Central memory CD8-positive, alpha-beta T cell (primary cell): ENCODE measurements around the gene CDH23.

ENCODE experiments used
- ATAC-seq: fragments of 150-1000 bp; cut with Tn5 transposase; replicated peaks from 2 replicates; pipeline ENCODE4 v1.10.0; 2022; ENCODE audit warnings: mild to moderate bottlenecking, moderate FRiP score, moderate number of reproducible peaks; ENCODE audit not compliant: poor library complexity, severe bottlenecking; ENCODE audit errors: extremely low read depth
- DNase-seq, 2 donors: peaks; one replicate each; pipeline ENCODE4 v3.0.0; 2021; ENCODE audit warnings: low spot score in 2 of 2
- H3K27ac Mint-ChIP-seq: one replicate; pipeline ENCODE4 v1.8.0; 2022; ENCODE audit warnings: low read depth, mild to moderate bottlenecking, moderate library complexity, mixed read lengths
- H3K27me3 Mint-ChIP-seq: one replicate; pipeline ENCODE4 v1.8.0; 2022; ENCODE audit warnings: mixed read lengths
- H3K36me3 Mint-ChIP-seq: one replicate; pipeline ENCODE4 v1.8.0; 2022; ENCODE audit warnings: mild to moderate bottlenecking, moderate library complexity, mixed read lengths; ENCODE audit not compliant: insufficient read depth
- H3K4me1 Mint-ChIP-seq: one replicate; pipeline ENCODE4 v1.8.0; 2022; ENCODE audit warnings: mixed read lengths
- H3K4me3 Mint-ChIP-seq: one replicate; pipeline ENCODE4 v1.8.0; 2022; ENCODE audit warnings: mild to moderate bottlenecking, moderate library complexity, mixed read lengths
- H3K9me3 Mint-ChIP-seq: one replicate; pipeline ENCODE4 v1.8.0; 2022; ENCODE audit warnings: mixed read lengths

CDH23 gene

DNA sequence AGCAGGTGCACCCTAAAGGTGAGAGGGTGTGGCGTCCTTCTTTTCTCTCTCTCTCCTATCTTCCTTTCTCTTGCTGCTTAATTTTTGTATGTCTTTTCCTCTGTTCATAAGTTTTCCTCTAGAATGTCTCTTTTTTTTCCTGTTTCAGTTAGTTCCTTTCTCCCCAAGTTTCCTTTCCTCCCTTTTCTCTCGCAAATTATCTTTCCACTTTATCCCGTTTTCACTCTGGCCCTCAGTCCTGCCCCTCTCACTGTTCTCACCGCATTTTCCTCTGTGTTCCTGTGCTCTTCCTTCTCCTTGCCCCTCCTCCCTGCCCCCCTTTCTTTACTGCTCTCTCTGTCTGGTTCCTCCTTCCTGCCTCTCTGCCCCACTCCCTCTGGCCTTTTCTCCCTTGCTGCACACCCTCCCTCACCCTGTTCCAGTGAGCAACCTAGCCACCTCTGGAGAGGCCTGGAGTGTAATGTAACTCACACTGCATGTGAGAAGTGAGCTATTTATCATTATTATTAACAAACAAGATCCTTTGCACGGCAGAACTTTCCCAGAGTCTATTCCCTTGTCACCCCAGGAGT is 164.4 kb downstream of the CDH23 start:
- H3K4me1 Mint-ChIP-seq: no peaks in the 10 kb centered on the region
- peaks cover 74% of the 10 kb centered on the region for H3K27me3 Mint-ChIP-seq
- no peaks in the 10 kb centered on the region for H3K9me3 Mint-ChIP-seq
- H3K4me3 Mint-ChIP-seq: no peak overlapping the region
- no peak overlapping the region for H3K27ac Mint-ChIP-seq
- DNase-seq: no peak
- H3K36me3 Mint-ChIP-seq: no peaks in the 10 kb centered on the region
- no peak for ATAC-seq

DNA sequence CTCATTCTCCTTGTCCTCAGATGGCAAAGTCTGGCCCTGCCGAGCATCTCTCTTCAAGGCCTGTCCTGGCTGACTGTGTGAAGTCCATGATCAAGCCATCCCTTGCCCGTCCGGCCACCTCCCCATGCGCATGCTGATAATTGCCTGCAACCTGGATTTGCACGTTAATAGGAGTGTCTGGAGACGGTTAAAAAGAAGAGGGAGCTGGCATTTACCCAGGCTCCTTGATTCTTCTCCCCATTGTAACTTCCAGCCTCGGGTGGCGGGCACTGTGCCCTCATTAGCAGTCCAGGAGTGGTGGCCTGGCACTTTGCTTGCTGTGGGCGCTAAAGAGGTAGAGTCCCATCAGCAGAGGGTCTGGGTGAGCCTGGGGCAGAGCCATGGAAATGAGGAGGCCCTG is 165.5 kb downstream of the CDH23 start:
- Mint-ChIP-seq H3K4me3 (no peak overlapping the region), H3K27ac (no peak overlapping the region), H3K9me3 (no peaks in the 10 kb centered on the region), H3K27me3 (peaks cover 80% of the 10 kb centered on the region), H3K36me3 (no peaks in the 10 kb centered on the region), H3K4me1 (no peaks in the 10 kb centered on the region)
- ATAC-seq (no peak), DNase-seq (no peak)

DNA sequence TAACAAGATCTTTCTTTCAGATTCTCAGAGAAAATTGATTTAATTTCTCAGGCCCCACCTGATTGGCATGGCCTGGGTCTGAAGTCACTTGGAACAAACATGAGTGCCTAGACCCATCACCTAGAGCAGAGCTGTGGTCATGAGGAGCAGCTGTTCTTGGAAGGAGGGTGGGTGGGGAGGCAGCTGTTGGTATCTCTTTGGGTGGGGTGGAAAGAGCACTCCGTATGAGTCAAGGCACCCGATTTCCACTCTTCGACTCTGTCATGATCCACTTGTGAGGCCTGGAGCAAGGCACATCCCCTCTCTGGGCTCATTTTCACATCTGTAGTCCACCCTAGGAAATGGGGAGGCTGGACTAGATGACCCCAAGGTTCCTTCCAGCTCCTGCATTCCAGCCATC is 166.2 kb downstream of the CDH23 start:
- H3K9me3 Mint-ChIP-seq: no peaks in the 10 kb centered on the region
- DNase-seq: no peak
- H3K27ac Mint-ChIP-seq: no peak overlapping the region
- no peak overlapping the region for H3K4me3 Mint-ChIP-seq
- peaks cover 80% of the 10 kb centered on the region for H3K27me3 Mint-ChIP-seq
- ATAC-seq: no peak
- H3K36me3 Mint-ChIP-seq: no peaks in the 10 kb centered on the region
- no peaks in the 10 kb centered on the region for H3K4me1 Mint-ChIP-seq

DNA sequence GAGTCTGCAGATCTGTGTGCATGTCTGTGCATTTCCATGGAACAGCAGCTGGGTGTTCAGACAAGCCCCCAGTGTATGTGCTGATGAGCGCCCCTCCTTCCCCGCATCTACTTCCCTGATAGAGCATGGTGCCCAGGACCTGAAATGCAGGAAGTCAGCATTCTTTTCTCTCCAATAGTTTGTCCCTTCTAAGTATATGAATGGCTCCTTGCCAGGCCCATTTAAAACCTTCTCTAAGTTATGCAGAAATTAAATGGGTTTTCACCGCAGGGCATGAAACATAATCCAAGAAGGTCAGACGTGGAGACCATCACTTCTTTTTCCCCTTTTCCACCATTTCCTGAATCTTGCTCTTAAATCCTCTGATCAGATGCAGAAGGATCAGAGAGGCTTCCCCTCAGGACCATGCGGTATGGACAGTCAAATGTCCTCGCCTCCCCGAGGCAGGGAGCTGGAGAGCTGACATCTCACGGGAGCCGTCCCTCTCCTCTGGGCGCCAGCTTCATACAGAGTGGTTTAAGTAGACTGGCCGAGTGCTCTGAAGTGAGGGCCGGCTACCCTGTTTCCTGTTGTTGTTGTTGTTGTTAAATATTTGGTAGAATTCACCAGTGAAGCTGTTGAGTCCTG is 167.6 kb downstream of the CDH23 start:
- ATAC-seq: no peak
- Mint-ChIP-seq H3K4me1 (no peaks in the 10 kb centered on the region), H3K4me3 (no peak overlapping the region), H3K27me3 (peaks cover 69% of the 10 kb centered on the region), H3K36me3 (no peaks in the 10 kb centered on the region), H3K27ac (no peak overlapping the region), H3K9me3 (no peaks in the 10 kb centered on the region)
- DNase-seq: no peak

DNA sequence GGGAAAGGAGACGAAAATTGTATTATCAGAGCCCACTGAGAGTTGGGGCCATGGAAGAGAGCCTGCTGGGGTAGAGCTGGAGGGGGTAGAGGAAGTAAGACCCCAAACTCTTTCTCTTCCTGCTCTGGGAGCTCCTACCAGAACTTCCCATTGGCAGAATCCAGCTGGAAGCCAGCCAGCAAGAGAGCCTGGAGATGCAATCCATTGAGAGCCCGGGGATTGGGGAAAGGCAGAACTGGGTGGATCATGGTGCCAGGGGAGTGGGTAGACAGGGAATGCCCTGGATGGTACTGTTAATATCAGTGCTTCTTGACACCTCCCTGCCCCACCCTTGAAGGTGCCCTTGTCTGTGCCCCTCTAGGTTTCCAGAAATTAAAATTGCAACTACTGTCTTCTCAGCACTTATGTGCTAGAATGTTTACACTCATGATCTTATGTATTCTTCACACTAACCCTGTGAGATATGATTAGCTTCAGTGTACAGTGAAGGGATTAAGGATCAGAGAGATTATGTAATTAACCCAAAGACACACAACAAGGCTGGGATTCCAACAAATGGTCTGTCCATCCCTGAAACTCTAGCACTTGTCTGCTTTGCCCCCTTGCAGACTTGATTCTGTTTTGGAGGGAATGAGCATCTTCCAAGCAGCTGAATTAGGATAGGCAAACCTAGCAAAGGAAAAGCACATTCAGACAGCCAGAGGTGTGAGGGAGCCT is 168.7 kb downstream of the CDH23 start:
- Mint-ChIP-seq H3K4me3 (no peak overlapping the region), H3K36me3 (no peaks in the 10 kb centered on the region), H3K27ac (no peak overlapping the region), H3K27me3 (peaks cover 59% of the 10 kb centered on the region), H3K9me3 (no peaks in the 10 kb centered on the region), H3K4me1 (no peaks in the 10 kb centered on the region)
- no peak for ATAC-seq
- no peak for DNase-seq

DNA sequence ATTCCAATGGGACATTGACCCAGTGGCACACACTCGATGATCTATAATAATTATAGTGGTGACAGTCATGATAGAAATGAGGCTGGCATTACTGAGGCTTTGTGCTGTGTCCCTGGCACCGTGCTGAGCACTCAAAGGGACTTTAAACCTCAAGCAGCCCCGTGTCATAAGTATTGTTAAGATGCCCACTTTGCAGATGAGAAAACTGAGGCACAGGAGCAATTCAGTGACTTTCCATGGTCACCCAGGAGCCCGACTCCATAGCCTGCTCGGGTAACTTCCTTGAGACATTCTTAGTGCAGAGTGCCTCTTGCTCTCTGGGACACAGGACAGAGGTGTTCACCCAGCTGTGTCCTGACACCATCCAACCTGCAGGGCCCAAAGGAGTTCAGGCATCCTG is 170.3 kb downstream of the CDH23 start:
- Mint-ChIP-seq H3K4me3 (no peak overlapping the region), H3K4me1 (no peaks in the 10 kb centered on the region), H3K9me3 (no peaks in the 10 kb centered on the region), H3K36me3 (no peaks in the 10 kb centered on the region), H3K27me3 (peaks cover 44% of the 10 kb centered on the region), H3K27ac (no peak overlapping the region)
- DNase-seq (no peak), ATAC-seq (no peak)

DNA sequence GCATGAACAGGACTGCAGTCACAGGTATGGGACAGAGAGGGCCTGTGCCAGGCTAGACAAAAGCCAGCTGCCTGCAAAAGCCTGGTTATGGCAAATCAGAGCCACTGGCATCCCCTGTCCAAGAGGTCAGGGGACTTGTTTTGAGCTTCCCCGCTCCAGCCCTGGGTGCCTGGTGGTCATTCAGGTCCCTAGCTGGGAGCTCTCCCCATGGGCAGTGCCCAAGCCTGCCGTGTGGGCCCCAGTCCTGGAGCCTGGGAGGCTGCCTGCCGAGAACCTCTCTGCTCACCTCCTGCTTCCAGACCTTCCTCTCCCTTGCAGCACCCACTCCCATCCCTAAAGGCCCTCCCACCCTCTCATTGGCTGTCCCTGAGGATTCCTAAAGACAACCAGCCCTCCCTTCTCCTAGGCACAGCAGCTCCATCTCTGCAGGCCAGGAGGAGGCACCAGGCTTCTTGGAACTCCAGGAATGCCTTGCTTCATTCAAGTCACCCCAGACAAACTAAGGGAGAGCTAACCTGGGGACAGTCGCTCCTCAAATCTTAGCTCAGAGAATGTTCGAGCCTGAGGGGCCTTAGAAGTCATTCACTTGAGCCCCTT is 172.3 kb downstream of the CDH23 start:
- no peaks in the 10 kb centered on the region for H3K9me3 Mint-ChIP-seq

DNA sequence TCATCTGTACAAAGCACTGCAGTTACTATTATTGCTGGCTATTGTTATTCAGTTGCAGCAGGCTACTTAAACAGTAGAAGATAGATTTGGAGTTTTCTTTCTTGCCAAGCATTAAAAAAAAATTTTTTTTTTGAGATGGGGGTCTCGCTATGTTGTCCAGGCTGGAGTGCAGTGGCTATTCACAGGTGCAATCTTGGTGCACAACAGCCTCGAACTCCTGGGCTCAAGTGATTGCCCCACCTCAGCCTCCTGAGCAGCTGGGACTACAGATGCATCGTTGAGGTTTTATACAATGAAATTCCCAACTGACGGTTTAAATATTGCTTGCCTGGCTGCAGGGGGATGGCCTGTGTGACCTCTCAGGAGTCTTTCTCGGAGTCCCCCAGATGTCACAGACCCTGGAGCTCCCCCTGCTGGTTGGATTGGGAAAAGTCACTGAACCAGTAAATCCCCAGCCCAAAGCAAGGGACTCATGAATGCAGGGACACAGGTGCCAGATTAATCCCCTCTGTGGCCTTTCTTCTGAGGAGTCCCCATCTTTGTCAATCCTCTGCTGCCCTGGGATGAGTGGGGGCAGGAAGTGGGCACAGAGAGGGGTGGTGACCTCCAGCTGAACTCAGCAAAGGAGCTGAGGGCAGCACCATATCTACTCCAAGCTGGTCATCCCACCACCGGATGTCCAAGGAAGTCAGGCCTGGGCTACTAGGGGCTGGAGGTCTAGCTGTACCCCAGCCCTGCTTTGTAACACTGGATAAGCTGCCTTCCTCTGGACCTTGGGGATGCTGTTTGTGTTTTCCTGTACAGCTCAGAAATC is 173.3 kb downstream of the CDH23 start:
- Mint-ChIP-seq H3K4me3 (no peak overlapping the region), H3K27me3 (peaks cover 19% of the 10 kb centered on the region), H3K4me1 (no peaks in the 10 kb centered on the region), H3K36me3 (no peaks in the 10 kb centered on the region), H3K27ac (no peak overlapping the region), H3K9me3 (no peaks in the 10 kb centered on the region)
- ATAC-seq (no peak), DNase-seq (peak; percentile 54 to 79)

More for the DNA sequence above, 172.3 kb downstream of the CDH23 start:
- Mint-ChIP-seq H3K4me1 (no peaks in the 10 kb centered on the region), H3K4me3 (no peak overlapping the region), H3K36me3 (no peaks in the 10 kb centered on the region), H3K27me3 (peaks cover 28% of the 10 kb centered on the region), H3K27ac (no peak overlapping the region)
- ATAC-seq: no peak
- no peak for DNase-seq

DNA sequence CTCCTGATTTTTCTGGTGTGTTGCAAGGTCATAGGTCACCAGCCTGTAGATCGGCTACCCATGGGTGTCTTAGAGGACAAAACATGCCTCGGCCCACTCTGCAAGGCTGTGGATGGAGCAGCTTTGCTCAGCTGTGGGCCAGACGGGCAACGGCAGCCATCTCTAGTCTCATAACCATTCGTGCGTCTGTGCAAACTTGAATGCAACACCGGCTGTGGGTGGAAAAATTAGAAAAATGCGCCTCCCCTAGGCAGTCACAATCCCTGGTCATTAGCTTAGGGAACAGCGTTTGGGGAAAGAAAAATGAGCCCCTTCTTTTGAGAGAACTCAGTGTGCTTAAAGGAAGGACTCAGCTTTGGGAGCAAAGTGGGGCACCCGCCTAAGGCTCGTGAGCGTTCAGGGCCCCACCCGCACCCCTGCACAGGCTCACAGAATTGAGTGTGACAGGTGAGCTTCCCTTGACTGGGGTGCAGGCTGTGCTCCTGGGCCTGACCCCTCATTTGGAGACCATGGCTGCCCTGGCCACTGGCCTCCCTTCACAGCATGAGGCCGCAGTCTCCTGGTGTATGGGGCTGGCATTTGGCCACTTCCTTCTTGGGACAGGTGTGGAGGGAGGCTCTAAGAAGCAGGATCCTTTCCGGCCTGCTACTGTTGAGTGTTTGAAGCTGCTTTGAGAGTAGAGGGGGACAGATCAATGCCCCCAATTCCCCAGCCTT is 174.9 kb downstream of the CDH23 start:
- Mint-ChIP-seq H3K27me3 (peaks cover 9% of the 10 kb centered on the region), H3K9me3 (no peaks in the 10 kb centered on the region), H3K27ac (no peak overlapping the region), H3K4me1 (no peaks in the 10 kb centered on the region), H3K36me3 (no peaks in the 10 kb centered on the region), H3K4me3 (no peak overlapping the region)
- ATAC-seq: no peak
- no peak for DNase-seq

DNA sequence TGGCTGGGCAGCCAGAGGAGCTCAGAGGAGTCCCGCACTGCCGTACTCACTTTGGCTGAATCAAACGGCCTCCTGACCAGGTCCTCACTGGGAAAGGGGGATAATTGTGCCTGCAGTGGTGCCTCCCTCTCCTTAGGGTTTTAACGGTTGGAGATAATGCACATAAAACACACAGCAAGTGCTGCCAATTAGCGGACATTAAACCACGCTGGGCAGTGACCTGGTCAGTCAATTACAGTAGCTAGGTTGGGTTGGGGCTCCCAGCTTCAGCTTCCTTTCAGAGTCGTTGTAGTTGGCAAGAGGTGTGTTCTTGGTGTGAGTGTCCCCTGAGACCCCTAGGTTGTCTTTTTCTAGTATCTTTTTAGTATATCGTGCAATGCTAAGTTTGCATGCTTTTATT is 176.2 kb downstream of the CDH23 start:
- Mint-ChIP-seq H3K27ac (no peak overlapping the region), H3K4me1 (no peaks in the 10 kb centered on the region), H3K36me3 (peaks cover 2% of the 10 kb centered on the region), H3K27me3 (peaks cover 14% of the 10 kb centered on the region), H3K9me3 (no peaks in the 10 kb centered on the region), H3K4me3 (no peak overlapping the region)
- DNase-seq: no peak
- no peak for ATAC-seq

DNA sequence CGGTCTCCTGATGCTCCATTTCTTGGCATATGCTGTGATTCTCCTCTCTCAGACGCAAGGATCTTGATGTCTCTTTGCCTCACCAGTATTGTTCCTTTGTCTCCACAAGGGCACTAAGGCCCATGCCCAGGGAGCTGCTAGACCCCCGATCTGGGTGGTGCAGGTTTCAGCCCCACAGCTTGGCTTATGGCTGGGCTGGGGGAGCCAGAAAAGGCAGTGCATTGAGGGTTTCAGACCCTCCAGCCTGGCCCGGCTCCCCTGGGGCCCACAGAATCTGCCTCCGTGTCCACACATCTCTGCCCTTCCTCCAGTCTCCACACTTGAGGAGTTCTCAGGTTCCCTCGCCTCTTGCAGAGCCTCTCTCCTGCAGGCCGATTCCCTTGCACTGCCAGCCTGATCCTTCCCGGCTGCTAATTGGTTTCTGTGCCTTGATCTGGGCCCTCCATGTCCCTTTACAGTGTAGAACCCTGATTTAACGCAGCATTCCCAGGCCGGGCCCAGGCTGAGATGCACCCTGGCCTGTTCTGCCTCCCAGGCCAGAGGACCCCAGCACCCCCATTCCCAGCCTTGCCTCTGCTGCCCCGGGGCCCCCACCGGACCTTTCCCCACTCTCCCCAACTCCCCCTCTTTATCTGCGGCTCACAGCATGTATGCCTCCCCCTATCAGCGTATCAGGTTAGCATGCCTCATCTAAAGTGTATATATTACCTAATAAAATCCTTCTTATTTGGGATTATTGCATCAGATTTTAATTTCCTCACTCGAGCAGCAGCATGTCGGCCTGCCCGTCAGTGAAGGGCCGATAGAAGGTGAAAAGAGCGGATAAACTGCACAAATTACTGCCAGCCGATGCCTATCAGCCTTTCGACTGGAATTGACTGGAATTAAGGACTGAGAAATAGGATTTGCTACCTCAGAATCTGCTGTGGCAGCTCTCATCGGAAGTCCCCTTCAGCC is 177.1 kb downstream of the CDH23 start:
- Mint-ChIP-seq H3K27me3 (peaks cover 15% of the 10 kb centered on the region), H3K27ac (no peak overlapping the region)

More for the DNA sequence above, 177.1 kb downstream of the CDH23 start:
- H3K4me1 Mint-ChIP-seq: no peaks in the 10 kb centered on the region
- H3K9me3 Mint-ChIP-seq: no peaks in the 10 kb centered on the region
- peaks cover 2% of the 10 kb centered on the region for H3K36me3 Mint-ChIP-seq
- DNase-seq: no peak
- no peak for ATAC-seq
- H3K4me3 Mint-ChIP-seq: no peak overlapping the region
